DOHH2 (cell line): Measurements from ENCODE around the gene GOLT1A.

ENCODE experiments used
- H3F3A ChIP-seq: fragments of 200-600 bp; sonication (generic), shearing (Covaris generic); 2 replicates; pipeline ENCODE4 v1.6.0; 2016; ENCODE audit warnings: antibody characterized with exemption, mild to moderate bottlenecking; ENCODE audit not compliant: control insufficient read depth, insufficient read depth
- H3K27ac ChIP-seq: fragments of 200-600 bp; sonication (generic); 2 replicates; pipeline ENCODE4 v1.5.1; 2014; ENCODE audit warnings: low read depth, mild to moderate bottlenecking, low read length, moderate library complexity
- H3K27me3 ChIP-seq: fragments of 200-600 bp; sonication (generic); 2 replicates; pipeline ENCODE4 v1.6.1; 2014; ENCODE audit warnings: mild to moderate bottlenecking, low read length, mixed read lengths; ENCODE audit not compliant: control insufficient read depth
- H3K36me3 ChIP-seq: fragments of 200-600 bp; sonication (generic); 2 replicates; pipeline ENCODE4 v1.6.1; 2014; ENCODE audit warnings: mild to moderate bottlenecking, low read length, moderate library complexity, mixed read lengths; ENCODE audit not compliant: control insufficient read depth
- H3K4me1 ChIP-seq: fragments of 200-600 bp; sonication (generic); 2 replicates; pipeline ENCODE4 v1.6.1; 2014; ENCODE audit warnings: mild to moderate bottlenecking, low read length, mixed read lengths; ENCODE audit not compliant: control insufficient read depth
- H3K4me2 ChIP-seq: fragments of 200-600 bp; sonication (generic); 2 replicates; pipeline ENCODE4 v1.6.0; 2014; ENCODE audit warnings: mild to moderate bottlenecking, low read length, moderate library complexity
- H3K4me3 ChIP-seq: fragments of 200-600 bp; sonication (generic); 2 replicates; pipeline ENCODE4 v1.5.1; 2014; ENCODE audit warnings: mild to moderate bottlenecking, low read length, mixed read lengths
- H3K79me2 ChIP-seq: fragments of 200-600 bp; sonication (generic); 2 replicates; pipeline ENCODE4 v1.6.1; 2014; ENCODE audit warnings: mild to moderate bottlenecking, low read length, mixed read lengths; ENCODE audit not compliant: control insufficient read depth
- H3K9me2 ChIP-seq: fragments of 200-600 bp; sonication (generic); replicated peaks from 2 replicates; pipeline ENCODE4 v1.6.1; 2014; ENCODE audit warnings: mild to moderate bottlenecking, low read length, mixed read lengths; ENCODE audit not compliant: control insufficient read depth
- H3K9me3 ChIP-seq: fragments of 200-600 bp; sonication (generic); 2 replicates; pipeline ENCODE4 v1.6.1; 2014; ENCODE audit warnings: antibody characterized with exemption, low read length, mixed read lengths; ENCODE audit not compliant: control insufficient read depth, insufficient read depth
- H4K20me1 ChIP-seq: fragments of 200-600 bp; sonication (generic); 2 replicates; pipeline ENCODE4 v1.6.0; 2014; ENCODE audit warnings: low read depth, mild to moderate bottlenecking, antibody characterized with exemption, low read length, moderate library complexity; ENCODE audit not compliant: control insufficient read depth, insufficient read depth
- CTCF ChIP-seq: fragments of 200-600 bp; sonication (generic); IDR thresholded peaks from one replicate; pipeline ENCODE4 v1.5.1; 2014; ENCODE audit warnings: antibody characterized with exemption, mild to moderate bottlenecking, low read depth, low read length; ENCODE audit not compliant: poor library complexity, severe bottlenecking
- EZH2phosphoT487 ChIP-seq: fragments of 200-600 bp; sonication (generic); IDR thresholded peaks from 2 replicates; pipeline ENCODE4 v1.6.1; 2017; ENCODE audit warnings: borderline replicate concordance, mild to moderate bottlenecking, antibody characterized with exemption, low read length, moderate library complexity, mixed read lengths

The GOLT1A gene, protein sequence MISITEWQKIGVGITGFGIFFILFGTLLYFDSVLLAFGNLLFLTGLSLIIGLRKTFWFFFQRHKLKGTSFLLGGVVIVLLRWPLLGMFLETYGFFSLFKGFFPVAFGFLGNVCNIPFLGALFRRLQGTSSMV

DNA sequence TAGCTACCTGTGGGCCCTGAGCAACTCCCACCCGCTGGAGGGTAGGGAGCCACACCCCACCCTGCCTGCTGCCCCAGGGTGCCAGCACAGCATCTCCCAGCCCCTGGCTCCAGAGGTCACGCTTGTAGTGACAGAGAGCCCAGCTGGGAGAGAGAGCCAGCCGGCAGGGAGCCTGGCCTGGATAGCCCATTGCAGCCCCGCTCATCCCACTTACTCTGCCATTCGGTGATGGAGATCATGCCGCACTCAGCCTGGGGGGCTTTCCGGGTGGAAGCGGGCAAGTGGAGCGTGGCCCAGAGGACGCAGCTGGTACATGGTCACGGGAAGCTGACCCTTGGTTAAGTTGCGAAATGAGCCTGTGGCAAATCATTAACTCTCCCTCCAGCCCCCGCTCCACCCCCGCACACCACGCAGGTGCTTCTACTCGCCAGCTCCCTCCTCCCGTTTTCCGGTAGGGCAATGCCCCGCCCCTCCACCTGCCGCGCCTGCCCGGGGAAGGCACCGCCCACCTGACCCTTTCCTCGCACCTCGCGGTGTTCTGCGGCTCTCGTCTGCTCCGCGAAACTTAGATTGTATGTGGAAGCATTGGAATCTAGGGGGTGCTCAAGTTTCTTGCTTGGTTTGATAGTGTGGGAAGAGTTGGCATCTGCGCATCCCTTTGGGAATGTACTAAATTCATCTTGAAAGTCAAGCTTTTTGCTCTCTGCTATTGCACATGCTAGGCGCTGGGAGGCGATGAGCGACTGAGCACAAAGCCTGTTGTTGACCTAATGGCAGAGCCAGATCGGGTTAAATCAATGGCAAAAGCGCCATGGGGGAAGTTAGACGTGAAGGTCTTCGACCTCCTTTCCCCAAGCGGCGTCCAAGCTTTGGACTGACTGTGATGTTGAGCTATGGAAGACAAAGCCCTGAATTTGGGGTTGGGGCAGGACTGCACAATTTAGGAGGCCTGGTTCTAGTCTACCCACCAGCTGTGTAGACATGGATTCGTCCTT is at the start of gene GOLT1A:
Gene GOLT1A (minus strand): TSS at position 321 of the 995 bp plus-strand sequence. CDS start 82 bp downstream, at position 239.
- Histone ChIP-seq H3K27me3 (no peaks in the 10 kb centered on the region), H3K4me3 (no peak within 1 kb of the TSS), H3F3A (no peaks in the 10 kb centered on the region), H4K20me1 (no peaks in the 10 kb centered on the region), H3K9me2 (no peaks in the 10 kb centered on the region), H3K4me2 (no peak within 1 kb of the TSS), H3K4me1 (no peaks in the 10 kb centered on the region), H3K9me3 (no peaks in the 10 kb centered on the region), H3K79me2 (no peaks in the 10 kb centered on the region), H3K27ac (no peak within 1 kb of the TSS), H3K36me3 (no peaks in the 10 kb centered on the region)
- TF ChIP-seq CTCF (no peak), EZH2phosphoT487 (no peak)

- no peak for TF ChIP-seq CTCF
- no peak for TF ChIP-seq EZH2phosphoT487
- H3K27ac ChIP-seq, result no peak overlapping the region
- no peaks in the 10 kb centered on the region for H4K20me1 ChIP-seq
- no peak overlapping the region for H3K4me2 ChIP-seq
- H3K27me3 ChIP-seq, result peaks cover 44% of the 10 kb centered on the region
- peaks cover 5% of the 10 kb centered on the region; the same call in 1 of the 2 replicates for H3K4me1 ChIP-seq
- no peaks in the 10 kb centered on the region for H3F3A ChIP-seq
- no peaks in the 10 kb centered on the region for H3K79me2 ChIP-seq
- no peaks in the 10 kb centered on the region for H3K9me3 ChIP-seq
- no peaks in the 10 kb centered on the region for H3K36me3 ChIP-seq
- H3K9me2 ChIP-seq, result no peaks in the 10 kb centered on the region
- no peak overlapping the region for H3K4me3 ChIP-seq
Measured at GRCh38 chr1:204263254-204263910, 49.6 kb upstream of the GOLT1A start.

GRCh38 chr1:204262506-204263253 is 48.9 kb upstream of the GOLT1A start:
- no peak for TF ChIP-seq EZH2phosphoT487
- no peak for TF ChIP-seq CTCF
- H4K20me1 ChIP-seq, result no peaks in the 10 kb centered on the region
- H3K9me2 ChIP-seq, result no peaks in the 10 kb centered on the region
- peaks cover 42% of the 10 kb centered on the region for H3K27me3 ChIP-seq
- H3K36me3 ChIP-seq, result no peaks in the 10 kb centered on the region
- no peaks in the 10 kb centered on the region for H3K9me3 ChIP-seq
- no peaks in the 10 kb centered on the region for H3K79me2 ChIP-seq
- no peak overlapping the region for H3K4me3 ChIP-seq
- H3F3A ChIP-seq, result no peaks in the 10 kb centered on the region
- no peak overlapping the region for H3K27ac ChIP-seq
- no peak overlapping the region for H3K4me2 ChIP-seq
- no peaks in the 10 kb centered on the region for H3K4me1 ChIP-seq
